T-helper 1 cell treated with Interleukin-12 subunit alpha and Interleukin-12 subunit beta and Interleukin-4 antibody, amounts not matched to agents 30 ng/mL and 1 ng/mL, for 36 hours (primary cell): ENCODE measurements around the gene TUBB6. TPM values are rescaled to one million over a fixed set of nuclear protein-coding genes. Genes with fewer than 3 reads are reported as not detected.

Source experiments
- intact Hi-C: fragments of 100-400 bp; cut with micrococcal nuclease; formaldehyde crosslinking; loops from one replicate; pipeline ENCODE4 v1.15.1; 2024
- total RNA-seq: library from RNA; stranded (reverse); gene quantifications from 2 replicates; pipeline ENCODE4 v1.2.3, GENCODE V29; 2022

The TUBB6 gene
- total RNA-seq, 1 donor from 2014 or later: 16.0 TPM

DNA sequence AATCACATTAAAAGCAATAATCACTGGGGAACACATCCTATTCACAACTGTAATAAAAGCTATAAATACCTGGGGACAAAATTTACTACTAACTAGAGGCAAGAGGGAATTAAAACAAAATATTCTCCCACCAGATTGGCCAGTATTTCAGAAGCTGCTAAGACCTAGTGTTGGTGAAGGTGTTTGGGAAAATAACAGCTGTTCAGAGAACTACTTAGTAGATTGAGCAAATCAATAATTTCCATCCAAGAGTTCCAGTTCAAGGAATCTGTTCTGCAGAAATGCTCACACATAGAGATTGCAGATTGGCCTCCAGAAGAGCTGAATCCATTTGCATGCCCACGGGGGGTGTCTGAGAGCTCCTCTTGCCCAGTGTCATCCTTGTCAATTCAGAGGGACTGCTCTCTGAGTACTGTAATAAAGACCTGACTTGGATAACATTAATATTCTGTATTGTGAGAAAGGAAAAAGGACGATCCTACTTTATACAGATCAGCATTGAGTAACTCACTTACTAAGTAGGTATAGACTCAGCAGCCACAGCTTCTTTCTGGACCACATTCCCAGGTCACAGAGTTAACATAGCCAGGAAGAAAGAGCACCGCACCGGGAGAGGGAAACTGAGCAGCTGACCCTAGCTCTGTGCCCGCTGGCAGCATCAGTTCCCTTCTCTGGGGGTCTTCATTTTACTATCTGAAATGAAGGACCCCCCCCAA is 5.6 kb downstream of the TUBB6 start:
- intact Hi-C loops: no loop called here

GRCh38 chr18:12314591-12315305 is 6.7 kb downstream of the TUBB6 start:
- intact Hi-C loops: no loop called here

DNA sequence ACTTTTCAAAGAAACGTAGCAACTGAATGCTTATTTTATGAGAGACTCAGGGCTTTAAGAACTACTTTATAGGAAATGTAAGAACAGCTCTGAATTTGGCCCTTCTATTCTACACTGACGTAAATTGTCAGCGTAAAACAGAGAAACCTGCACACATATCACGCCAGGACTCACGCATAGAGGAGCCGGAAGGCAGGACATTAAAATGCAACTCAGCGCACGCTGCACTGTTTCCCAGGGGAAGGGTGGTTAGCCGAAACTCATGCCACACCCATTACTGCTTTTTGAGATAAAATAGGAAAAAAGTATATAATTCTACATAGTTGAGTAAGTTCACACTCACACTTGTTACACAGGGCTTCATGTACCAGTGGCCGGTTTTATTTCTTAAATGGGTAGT is 7.4 kb downstream of the TUBB6 start:
- intact Hi-C loops: no loop called here

GRCh38 chr18:12315911-12316310 is 7.9 kb downstream of the TUBB6 start:
- intact Hi-C loops: no loop called here

- intact Hi-C loops: no loop called here
Measured at GRCh38 chr18:12317664-12318333, 9.8 kb downstream of the TUBB6 start.

GRCh38 chr18:12318334-12318697 is 10.3 kb downstream of the TUBB6 start:
- intact Hi-C loops: no loop called here

DNA sequence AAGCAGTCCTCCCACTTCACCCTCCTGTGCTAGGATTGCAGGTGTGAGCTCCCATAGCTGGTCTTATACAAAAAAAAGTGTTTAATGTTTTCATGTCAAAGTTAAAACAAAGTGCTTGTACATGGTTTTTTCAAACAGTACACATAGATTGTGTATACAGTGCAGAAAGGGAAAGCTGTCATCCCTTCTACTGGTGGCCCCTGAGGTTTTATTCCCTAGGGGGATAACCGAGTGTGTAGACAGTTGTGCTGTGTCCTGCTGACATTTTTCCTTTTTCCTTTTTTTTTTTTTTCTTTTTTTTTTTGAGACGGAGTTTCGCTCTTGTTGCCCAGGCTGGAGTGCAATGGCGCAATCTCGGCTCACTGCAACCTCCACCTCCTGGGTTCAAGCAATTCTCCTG is 10.8 kb downstream of the TUBB6 start:
- intact Hi-C loops: no loop called here

GRCh38 chr18:12321333-12321732 is 13.3 kb downstream of the TUBB6 start:
- intact Hi-C loops: no loop called here

GRCh38 chr18:12324991-12325725 is 17.1 kb downstream of the TUBB6 start:
- intact Hi-C loops: no loop called here

GRCh38 chr18:12325726-12326245 is 17.7 kb downstream of the TUBB6 start:
- intact Hi-C loops: no loop called here

- intact Hi-C loops: no loop called here
Measured at GRCh38 chr18:12326711-12327460, 18.8 kb downstream of the TUBB6 start.

- intact Hi-C loops: loop anchor here (1.0 kb wide), 1 partner anchor 333 kb away; no protein-coding TSS in a partner anchor
Measured at GRCh38 chr18:12327510-12328178, 19.6 kb downstream of the TUBB6 start.

DNA sequence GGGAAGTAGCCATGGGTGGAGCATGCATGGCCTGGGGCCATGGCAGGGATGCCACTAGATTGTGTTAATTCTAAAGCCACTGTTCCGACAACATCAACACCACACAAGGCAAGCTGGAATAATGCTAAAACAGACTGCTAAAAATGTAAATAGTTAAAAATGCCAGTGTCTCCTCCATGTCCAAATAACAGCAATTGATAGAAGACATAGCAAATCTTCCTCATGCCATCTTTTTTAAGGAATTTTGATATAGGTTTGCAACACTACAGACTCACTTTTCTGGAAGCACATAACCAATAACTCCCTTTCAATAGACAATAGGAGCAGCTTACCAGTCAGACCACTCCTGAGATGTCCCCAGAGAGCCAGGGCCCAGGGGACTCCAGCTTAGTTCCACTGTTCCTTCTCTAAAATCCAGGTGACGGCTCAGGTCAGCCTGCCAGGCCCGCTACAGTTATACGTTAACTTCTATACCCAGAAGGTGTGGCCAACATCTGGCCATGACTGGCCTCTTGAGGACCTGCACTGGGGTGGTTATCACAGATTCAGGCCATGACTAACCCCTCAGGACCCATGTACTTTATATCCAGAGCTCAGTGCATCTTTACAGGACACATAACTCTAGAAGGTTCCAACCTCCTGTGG is 20.3 kb downstream of the TUBB6 start:
- intact Hi-C loops: loop anchor here (1.0 kb wide), 1 partner anchor 332 kb away; no protein-coding TSS in a partner anchor

GRCh38 chr18:12329125-12329698 is 21.2 kb downstream of the TUBB6 start:
- intact Hi-C loops: no loop called here

- intact Hi-C loops: no loop called here
Measured at GRCh38 chr18:12330766-12331165, 22.7 kb downstream of the TUBB6 start.

DNA sequence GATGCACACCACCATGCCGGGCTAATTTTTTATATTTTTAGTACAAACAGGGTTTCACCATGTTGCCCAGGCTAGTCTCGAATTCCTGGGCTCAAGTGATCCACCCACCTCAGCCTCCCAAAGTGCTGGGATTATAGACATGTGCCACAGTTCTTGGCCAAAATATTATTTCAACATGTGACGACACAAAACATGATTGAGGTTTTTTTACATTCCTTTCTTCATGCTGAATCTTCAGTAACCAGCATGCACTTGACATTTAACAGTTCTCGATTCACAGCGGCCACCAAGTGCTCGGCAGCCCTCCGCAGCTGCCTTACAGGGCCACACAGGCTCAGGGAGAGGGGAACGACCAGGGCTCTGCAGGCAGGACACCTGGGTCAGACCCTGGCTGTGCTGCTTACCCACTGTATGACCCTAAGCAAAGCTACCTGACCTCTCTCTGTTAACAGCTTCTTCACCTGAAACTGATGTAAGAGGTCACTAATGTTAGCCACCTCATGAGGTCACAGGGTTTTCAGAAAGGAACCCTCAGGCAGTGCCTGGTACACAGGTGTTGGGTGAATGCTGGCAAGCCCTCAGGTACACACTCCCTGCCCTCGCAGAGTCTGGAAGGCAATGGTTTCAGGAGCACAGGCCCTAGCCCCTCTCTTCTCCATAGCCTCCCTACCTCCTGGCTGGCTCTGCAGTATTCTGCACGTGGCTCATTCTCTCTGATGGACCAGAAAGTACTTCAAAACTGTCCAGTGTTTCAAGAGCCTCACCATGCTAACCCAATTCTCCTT is 25.7 kb downstream of the TUBB6 start:
- intact Hi-C loops: no loop called here

- intact Hi-C loops: no loop called here
Measured at GRCh38 chr18:12334366-12334808, 26.3 kb downstream of the TUBB6 start.

- intact Hi-C loops: no loop called here
Measured at GRCh38 chr18:12334863-12335262, 26.8 kb downstream of the TUBB6 start.
